ENCODE measurements around the gene TARS2.

- TF ChIP-seq CTCF (IDR thresholded peaks at IDR 0.05) (no peak), TEAD4 (IDR thresholded peaks at IDR 0.05; ENCODE audit: borderline replicate concordance, insufficient read depth) (no peak), RAD21 (IDR thresholded peaks at IDR 0.05; ENCODE audit: low read length) (no peak), POLR2AphosphoS5 (IDR thresholded peaks at IDR 0.05; ENCODE audit: low read depth, low read length) (no peak)
Observed at GRCh38 chr1:150543500-150544143, 56.4 kb downstream of the TARS2 start.
